ENCODE measurements around the gene UBXN2A.

Gene UBXN2A

DNA sequence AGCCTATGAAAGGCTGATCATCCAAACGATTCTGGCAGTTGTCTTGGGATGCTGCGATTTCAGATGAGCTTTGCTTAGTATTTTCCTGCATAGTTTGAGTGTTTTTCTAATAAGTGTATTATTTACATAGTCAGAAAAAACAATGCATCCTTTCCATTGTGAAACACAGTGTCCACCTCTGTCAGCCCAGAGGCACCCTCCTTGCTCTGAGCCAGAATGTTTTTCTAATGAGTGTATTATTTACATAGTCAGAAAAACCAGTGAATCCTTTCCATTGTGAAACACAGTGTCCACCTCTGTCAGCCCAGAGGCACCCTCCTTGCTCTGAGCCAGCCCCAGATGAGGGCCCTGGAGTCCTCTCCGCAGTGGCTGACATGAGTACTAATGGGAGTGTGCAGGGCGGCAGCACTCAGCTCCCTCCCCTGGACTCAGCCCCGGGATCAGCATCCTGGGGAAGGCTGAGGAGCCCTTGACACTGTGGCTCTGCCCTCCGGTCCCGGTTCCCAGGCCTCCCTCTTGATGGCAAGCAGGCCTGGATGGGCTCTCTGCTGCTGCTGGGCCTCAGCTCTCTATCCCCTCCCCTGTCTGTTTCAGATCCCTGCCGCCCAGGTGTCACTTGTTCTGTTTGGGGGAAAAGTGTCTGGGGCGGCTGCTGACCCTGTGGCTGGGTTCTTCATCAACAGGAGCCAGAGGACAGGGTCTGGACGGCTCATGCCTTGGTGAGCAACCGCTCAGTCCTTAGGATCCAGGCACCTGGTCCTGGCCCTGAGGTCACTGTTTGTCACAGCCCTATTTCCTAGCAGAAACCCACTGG lies 75.5 kb downstream of the UBXN2A start:
- DNase-seq: no peak

GRCh38 chr2:24016376-24016761 lies 76.1 kb downstream of the UBXN2A start:
- no peak for DNase-seq

- no peak for DNase-seq
These were observed 76.8 kb downstream of the UBXN2A start for GRCh38 chr2:24016853-24017703.

GRCh38 chr2:24017711-24018110 lies 77.4 kb downstream of the UBXN2A start:
- DNase-seq: no peak

DNA sequence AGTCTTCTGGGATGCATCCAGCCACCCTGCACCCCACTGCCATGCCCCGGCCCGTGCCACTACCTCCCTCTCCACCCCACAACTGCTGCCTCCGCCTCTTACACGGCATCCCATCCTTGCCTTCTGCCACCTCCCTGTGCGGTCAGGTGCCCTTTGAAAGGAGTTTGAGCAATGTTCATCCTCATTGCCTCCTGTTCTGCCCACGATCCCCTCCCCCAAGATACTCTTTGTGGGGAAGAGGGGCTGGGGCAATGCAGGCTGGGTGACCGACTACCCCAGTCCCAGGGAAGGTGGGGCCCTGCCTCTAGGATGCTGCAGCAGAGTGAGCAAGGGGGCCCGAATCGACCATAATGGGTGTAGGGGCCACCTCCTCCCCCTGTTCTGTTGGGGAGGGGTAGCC lies 78.0 kb downstream of the UBXN2A start:
- no peak for DNase-seq

DNA sequence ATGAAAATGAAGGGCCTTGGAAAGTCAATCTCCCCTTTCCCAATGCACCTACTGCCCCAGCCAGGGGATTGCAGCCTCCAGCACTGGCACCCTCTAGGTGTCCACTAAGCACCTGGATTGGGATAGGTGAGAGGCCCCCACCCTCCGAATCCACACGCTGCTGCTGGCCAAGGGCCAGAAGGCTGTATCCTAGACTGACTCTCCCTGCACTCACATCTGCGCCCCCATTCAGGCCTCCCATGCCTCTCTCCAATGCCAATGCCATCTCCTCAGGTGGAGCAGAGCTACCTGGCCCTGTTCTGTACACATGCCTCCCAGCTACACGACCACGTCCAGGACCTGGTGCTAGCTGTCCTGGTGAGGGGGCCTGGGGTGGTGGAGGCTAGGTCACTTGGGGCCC lies 79.5 kb downstream of the UBXN2A start:
- DNase-seq: no peak

DNA sequence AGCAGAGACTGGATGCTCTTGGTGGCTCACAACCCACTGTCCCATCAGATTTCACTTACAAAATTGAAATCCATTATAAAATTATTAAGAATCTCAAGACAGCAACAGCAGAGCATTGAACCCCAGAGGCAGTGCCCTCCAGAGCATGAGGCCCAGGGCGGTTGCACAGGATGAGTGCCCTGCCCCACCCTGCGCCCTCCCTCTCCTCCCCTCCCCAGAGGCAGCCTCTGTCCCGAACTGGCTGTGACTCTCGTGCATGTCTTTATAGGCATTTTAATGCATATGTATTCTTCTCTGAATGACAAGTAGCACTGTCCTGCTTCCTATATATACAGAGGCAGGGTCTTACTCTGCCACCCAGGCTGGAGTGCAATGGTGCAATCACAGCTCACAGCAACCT lies 80.0 kb downstream of the UBXN2A start:
- no peak for DNase-seq

DNA sequence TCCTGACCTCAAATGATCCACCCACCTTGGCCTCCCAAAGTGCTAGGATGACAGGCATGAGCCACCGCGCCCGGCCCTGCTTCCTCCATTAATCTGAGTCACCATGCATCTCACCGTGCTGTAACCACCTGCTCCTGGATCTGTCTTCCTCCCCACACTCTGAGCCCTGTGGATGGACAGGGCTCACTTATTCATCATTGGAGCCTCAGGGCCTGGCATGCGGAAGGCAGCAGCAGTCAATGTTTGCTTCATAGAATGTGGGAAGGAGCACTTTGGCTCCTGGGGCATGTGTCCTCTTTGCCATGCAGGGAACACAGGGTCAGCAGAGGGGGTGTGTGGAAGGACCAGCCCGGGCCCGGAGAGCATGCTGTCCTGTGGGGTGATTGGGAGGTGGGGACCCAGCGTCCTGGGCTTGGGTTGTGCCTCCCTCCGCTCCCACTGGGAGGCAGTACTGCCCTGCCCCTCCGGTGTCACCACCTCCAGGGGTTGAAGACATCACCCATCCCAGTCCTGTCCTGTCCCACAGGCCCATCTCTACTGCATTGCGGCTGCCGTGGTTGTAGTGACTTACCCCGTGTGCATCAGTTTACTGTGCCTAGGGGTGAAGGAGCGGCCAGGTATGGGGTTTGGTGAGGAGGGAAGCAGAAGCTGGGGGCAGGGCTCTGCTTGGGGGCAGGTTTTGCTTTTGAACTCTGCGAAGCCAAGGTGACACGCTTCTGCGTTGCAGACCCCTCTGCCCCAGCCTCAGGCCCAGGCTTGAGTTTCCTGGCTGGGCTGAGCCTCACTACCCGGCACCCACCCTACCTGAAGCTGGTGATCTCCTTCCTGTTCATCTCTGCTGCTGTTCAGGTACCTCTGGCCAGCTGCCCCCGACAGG lies 81.1 kb downstream of the UBXN2A start:
- no peak for DNase-seq

DNA sequence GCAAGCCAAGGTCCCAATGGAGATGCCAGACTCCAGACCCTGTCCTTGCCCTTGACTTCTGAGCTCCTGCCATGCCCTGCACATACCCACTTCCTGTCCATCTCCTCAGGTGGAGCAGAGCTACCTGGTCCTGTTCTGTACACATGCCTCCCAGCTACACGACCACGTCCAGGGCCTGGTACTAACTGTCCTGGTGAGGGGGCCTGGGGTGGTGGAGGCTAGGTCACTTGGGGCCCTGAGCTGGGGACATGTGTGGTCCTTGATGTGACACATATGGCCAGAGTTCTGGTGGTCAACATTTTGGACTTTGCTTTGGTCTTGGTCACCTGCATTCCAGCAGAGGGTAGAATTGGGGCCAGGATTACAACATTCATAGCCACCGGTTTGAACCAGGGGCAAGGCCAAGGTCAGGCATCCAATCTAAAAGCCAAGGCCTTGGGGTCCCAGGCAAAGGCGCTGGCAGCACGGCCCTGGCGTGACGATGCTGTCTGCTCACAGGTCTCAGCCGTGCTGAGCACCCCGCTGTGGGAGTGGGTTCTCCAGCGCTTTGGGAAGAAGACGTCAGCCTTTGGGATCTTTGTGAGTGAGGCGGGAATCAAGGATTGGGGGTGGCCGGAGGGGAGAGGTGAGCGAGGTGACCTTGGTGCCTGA lies 82.2 kb downstream of the UBXN2A start:
- no peak for DNase-seq

GRCh38 chr2:24022975-24023575 lies 82.8 kb downstream of the UBXN2A start:
- DNase-seq: no peak

GRCh38 chr2:24024018-24024417 lies 83.8 kb downstream of the UBXN2A start:
- no peak for DNase-seq

GRCh38 chr2:24024996-24025663 lies 84.9 kb downstream of the UBXN2A start:
- DNase-seq: no peak

DNA sequence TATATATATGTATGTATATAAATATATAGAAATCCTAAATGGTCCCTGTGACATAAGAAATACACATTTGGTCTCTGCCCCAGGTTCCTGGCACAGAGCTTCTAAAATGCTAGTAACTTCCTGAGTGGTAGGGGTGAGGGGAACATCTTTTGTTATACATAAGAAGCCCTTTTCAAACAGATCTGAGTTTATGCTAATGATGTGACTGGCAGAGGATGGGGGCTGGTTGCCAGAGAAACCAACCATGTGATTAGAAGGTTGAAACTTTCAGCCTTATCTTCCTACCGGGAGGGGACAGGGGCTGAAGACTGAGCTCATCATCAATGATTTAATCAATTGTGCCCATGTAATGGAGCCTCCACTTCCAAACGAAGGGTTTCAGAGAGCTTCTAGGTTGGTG lies 86.0 kb downstream of the UBXN2A start:
- no peak for DNase-seq

DNA sequence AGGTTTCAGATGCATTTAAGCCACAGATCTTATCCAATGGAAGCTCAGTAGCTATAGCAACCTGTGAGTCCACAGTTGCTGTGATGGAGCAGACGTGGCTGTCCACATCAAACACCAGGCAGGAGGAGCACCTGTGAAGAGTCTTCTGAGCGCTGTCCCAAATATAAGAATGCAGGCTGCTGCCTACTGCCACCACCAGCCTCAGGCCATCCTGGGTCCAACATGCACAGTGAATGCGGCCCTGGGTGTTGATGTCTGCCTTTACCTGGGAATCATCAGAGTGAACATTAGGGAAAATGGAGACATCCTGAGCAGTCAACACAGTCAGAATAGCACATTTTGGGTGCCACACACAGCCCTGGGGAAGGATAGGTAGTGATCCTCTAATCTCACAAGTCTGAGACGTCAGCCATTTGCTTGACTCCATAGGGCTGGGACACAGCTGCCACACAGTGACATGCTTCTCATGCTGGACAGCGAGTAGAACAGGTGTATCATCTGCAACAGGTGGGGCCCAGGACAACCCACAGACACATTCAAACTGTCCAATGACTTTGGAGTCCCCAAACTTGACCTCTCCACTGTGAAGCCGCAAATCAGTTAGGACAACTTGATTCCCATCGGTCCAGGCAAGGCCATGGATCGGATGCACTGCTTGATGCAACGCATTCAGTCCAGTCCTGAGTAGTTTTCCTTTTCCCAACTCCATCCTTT lies 98.7 kb downstream of the UBXN2A start:
- peak; percentile 30 for DNase-seq

GRCh38 chr2:24040511-24040910 lies 100.2 kb downstream of the UBXN2A start:
- peak; percentile 9 for DNase-seq

GRCh38 chr2:24043133-24043532 lies 102.9 kb downstream of the UBXN2A start:
- peak; percentile 10 for DNase-seq

GRCh38 chr2:24045511-24046508 lies 105.5 kb downstream of the UBXN2A start:
- peak; percentile 25 for DNase-seq

DNA sequence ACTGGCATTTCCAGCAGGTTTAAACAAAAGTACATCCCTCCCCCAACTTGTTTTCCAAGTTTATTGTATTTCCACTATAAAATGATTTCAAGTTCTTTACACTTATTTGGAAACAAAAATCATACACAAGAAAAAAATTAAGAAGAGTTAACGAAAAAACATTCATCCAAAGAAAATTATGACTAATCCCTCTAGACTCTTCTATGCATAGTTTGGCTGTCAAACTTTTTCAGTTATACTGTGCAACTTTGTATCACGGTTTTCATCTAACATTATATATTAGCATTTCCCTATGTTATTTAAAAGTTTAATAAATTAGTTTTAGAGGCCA lies 106.3 kb downstream of the UBXN2A start:
- no peak for DNase-seq

DNA sequence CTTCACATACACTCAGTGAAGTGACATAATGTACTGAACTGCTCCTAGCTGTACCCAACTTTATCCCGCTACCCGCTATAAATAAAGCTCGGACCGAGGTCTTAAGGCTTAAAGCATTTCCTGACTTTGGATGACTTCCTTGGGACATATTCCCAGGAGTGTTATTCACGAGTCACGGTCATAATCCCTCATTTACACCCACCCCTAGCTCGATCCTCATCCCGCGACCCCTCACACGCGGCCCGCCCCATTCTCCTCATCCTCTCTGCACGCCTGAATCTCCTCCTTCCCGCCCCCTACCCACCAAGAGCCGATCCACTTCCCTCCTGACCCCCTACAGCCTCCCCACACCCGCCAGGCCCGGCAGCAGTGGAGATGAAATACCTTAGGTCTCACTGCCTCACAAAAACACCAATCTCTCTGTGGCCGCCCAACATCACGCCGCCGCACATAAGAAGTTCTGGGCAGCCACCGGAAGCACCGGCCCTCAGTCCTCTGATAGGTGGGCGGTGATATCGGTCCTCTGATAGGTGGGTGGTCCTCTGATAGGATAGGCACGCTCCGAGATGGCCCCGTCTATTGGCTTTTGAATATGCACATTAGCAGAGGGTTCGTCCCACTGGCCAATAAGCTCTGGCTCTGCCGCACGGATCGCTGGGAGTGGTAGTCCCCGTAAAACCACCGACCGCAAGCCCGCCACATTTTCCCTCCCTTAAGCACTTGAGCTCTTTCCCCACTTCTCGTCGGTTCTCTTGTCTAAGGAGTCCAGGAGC lies 106.9 kb downstream of the UBXN2A start, which contains the start of gene WDCP:
WDCP (minus strand) TSS at position 462 of the 773 bp plus-strand sequence. CDS start 7,897 bp downstream, outside the sequence.
- DNase-seq: peak; percentile 97
